ENCODE results near the gene JAZF1. TPM values are rescaled to one million over a fixed set of nuclear protein-coding genes. Genes with fewer than 3 reads are reported as not detected.

The JAZF1 gene
- total RNA-seq, 1 donor from 2014 or later: 0.96 TPM

- DNase-seq (ENCODE audit: low read depth): no peak
- no peak overlapping the region for H3K4me3 ChIP-seq (ENCODE audit: low read depth, low read length)
- H3K36me3 ChIP-seq (ENCODE audit: control insufficient read depth, insufficient read depth, low read length): no peaks in the 10 kb centered on the region
- TF ChIP-seq CTCF (IDR thresholded peaks at IDR 0.05; ENCODE audit: insufficient read depth, low read length, poor library complexity, severe bottlenecking): no peak
- H3K27me3 ChIP-seq (ENCODE audit: control insufficient read depth, insufficient read depth, low read length): no peaks in the 10 kb centered on the region
Measured at GRCh38 chr7:27962273-27962672, 218.3 kb downstream of the JAZF1 start.

- peak; percentile 31 for DNase-seq (ENCODE audit: low read depth)
- no peaks in the 10 kb centered on the region for H3K36me3 ChIP-seq (ENCODE audit: control insufficient read depth, insufficient read depth, low read length)
Measured at GRCh38 chr7:27961255-27961654, 219.3 kb downstream of the JAZF1 start.

GRCh38 chr7:27960415-27960814 is 220.2 kb downstream of the JAZF1 start:
- Histone ChIP-seq H3K4me3 (ENCODE audit: low read depth, low read length) (no peak overlapping the region), H3K36me3 (ENCODE audit: control insufficient read depth, insufficient read depth, low read length) (no peaks in the 10 kb centered on the region), H3K27me3 (ENCODE audit: control insufficient read depth, insufficient read depth, low read length) (no peaks in the 10 kb centered on the region)
- no peak for TF ChIP-seq CTCF (IDR thresholded peaks at IDR 0.05; ENCODE audit: insufficient read depth, low read length, poor library complexity, severe bottlenecking)
- DNase-seq (ENCODE audit: low read depth): no peak

More at GRCh38 chr7:27961255-27961654, 219.3 kb downstream of the JAZF1 start:
- TF ChIP-seq CTCF (IDR thresholded peaks at IDR 0.05; ENCODE audit: insufficient read depth, low read length, poor library complexity, severe bottlenecking): no peak
- Histone ChIP-seq H3K4me3 (ENCODE audit: low read depth, low read length) (no peak overlapping the region), H3K27me3 (ENCODE audit: control insufficient read depth, insufficient read depth, low read length) (no peaks in the 10 kb centered on the region)

GRCh38 chr7:27958933-27959548 is 221.6 kb downstream of the JAZF1 start:
- no peaks in the 10 kb centered on the region for H3K36me3 ChIP-seq (ENCODE audit: control insufficient read depth, insufficient read depth, low read length)
- no peak overlapping the region for H3K4me3 ChIP-seq (ENCODE audit: low read depth, low read length)
- no peaks in the 10 kb centered on the region for H3K27me3 ChIP-seq (ENCODE audit: control insufficient read depth, insufficient read depth, low read length)
- DNase-seq (ENCODE audit: low read depth): no peak
- no peak for TF ChIP-seq CTCF (IDR thresholded peaks at IDR 0.05; ENCODE audit: insufficient read depth, low read length, poor library complexity, severe bottlenecking)

- Histone ChIP-seq H3K36me3 (ENCODE audit: control insufficient read depth, insufficient read depth, low read length) (no peaks in the 10 kb centered on the region), H3K27me3 (ENCODE audit: control insufficient read depth, insufficient read depth, low read length) (no peaks in the 10 kb centered on the region), H3K4me3 (ENCODE audit: low read depth, low read length) (no peak overlapping the region)
- DNase-seq (ENCODE audit: low read depth): no peak
- TF ChIP-seq CTCF (IDR thresholded peaks at IDR 0.05; ENCODE audit: insufficient read depth, low read length, poor library complexity, severe bottlenecking): no peak
Measured at GRCh38 chr7:27955596-27955995, 225.0 kb downstream of the JAZF1 start.

- DNase-seq (ENCODE audit: low read depth): no peak
- Histone ChIP-seq H3K4me3 (ENCODE audit: low read depth, low read length) (no peak overlapping the region), H3K36me3 (ENCODE audit: control insufficient read depth, insufficient read depth, low read length) (no peaks in the 10 kb centered on the region), H3K27me3 (ENCODE audit: control insufficient read depth, insufficient read depth, low read length) (no peaks in the 10 kb centered on the region)
- no peak for TF ChIP-seq CTCF (IDR thresholded peaks at IDR 0.05; ENCODE audit: insufficient read depth, low read length, poor library complexity, severe bottlenecking)
Measured at GRCh38 chr7:27955011-27955410, 225.6 kb downstream of the JAZF1 start.
